Fibroblast of pulmonary artery (primary cell): ENCODE results near the gene ZNF341.

ENCODE experiments used
- DNase-seq: peaks from one replicate; pipeline ENCODE4 v3.0.0-alpha.2; 2010; ENCODE audit warnings: low read depth
- H3K4me3 ChIP-seq: replicated peaks from 2 replicates; pipeline ENCODE4 v1.5.1; 2011; ENCODE audit warnings: low read depth, mild to moderate bottlenecking, control low read depth, low read length, moderate library complexity
- TF ChIP-seq, protein P1 (sequence below): IDR thresholded peaks from 2 replicates; pipeline ENCODE4 v1.5.1; 2011; ENCODE audit warnings: mild to moderate bottlenecking, control low read depth, low read length, inconsistent platforms; ENCODE audit errors: missing control alignments

The ZNF341 gene

GRCh38 chr20:33703498-33704137 is 28.2 kb upstream of the ZNF341 start:
- no peak overlapping the region for H3K4me3 ChIP-seq
- no peak for DNase-seq
- TF ChIP-seq, protein P1, sequence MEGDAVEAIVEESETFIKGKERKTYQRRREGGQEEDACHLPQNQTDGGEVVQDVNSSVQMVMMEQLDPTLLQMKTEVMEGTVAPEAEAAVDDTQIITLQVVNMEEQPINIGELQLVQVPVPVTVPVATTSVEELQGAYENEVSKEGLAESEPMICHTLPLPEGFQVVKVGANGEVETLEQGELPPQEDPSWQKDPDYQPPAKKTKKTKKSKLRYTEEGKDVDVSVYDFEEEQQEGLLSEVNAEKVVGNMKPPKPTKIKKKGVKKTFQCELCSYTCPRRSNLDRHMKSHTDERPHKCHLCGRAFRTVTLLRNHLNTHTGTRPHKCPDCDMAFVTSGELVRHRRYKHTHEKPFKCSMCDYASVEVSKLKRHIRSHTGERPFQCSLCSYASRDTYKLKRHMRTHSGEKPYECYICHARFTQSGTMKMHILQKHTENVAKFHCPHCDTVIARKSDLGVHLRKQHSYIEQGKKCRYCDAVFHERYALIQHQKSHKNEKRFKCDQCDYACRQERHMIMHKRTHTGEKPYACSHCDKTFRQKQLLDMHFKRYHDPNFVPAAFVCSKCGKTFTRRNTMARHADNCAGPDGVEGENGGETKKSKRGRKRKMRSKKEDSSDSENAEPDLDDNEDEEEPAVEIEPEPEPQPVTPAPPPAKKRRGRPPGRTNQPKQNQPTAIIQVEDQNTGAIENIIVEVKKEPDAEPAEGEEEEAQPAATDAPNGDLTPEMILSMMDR: no peak

- no peak overlapping the region for H3K4me3 ChIP-seq
- TF ChIP-seq, protein P1: no peak
- no peak for DNase-seq
These were observed 27.4 kb upstream of the ZNF341 start for GRCh38 chr20:33704197-33704924.

GRCh38 chr20:33707668-33708067 is 24.1 kb upstream of the ZNF341 start:
- no peak for DNase-seq
- H3K4me3 ChIP-seq: no peak overlapping the region
- TF ChIP-seq, protein P1: no peak

- DNase-seq: no peak
- no peak overlapping the region for H3K4me3 ChIP-seq
- TF ChIP-seq, protein P1: no peak
These were observed 22.4 kb upstream of the ZNF341 start for GRCh38 chr20:33709398-33709797.

DNA sequence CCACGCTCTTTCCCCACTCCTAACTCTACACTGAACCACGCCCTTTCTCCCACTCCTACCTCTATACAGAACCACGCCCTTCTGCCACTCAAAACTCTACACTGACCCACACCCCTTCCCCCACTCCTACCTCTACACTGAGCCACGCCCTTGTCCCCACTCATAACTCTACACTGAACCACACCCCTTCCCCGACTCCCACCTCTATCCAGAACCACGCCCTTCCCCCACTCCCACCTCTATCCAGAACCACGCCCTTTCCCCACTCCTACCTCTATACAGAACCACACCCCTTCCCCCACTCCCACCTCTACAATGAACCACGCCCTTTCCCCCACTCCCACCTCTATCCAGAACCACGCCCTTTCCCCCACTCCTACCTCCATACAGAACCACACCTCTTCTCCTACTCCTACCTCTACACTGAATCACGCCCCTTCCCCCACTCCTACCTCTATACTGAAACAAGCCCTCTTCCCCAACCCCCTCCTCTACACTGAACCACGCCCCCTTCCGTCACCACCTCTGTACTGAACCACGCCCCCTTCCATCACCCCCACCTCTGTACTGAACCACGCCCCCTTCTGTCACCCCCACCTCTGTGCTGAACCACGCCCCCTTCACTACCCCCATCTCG is 21.8 kb upstream of the ZNF341 start:
- no peak for DNase-seq
- H3K4me3 ChIP-seq: no peak overlapping the region
- TF ChIP-seq, protein P1: no peak

GRCh38 chr20:33710681-33711445 is 20.9 kb upstream of the ZNF341 start:
- DNase-seq: no peak
- no peak overlapping the region for H3K4me3 ChIP-seq
- TF ChIP-seq, protein P1: no peak
